ENCODE results near the gene CLTA. TPM values are rescaled to one million over a fixed set of nuclear protein-coding genes. Genes with fewer than 3 reads are reported as not detected.

Gene CLTA
- polyA plus RNA-seq, 1 donor = 252 TPM

DNA sequence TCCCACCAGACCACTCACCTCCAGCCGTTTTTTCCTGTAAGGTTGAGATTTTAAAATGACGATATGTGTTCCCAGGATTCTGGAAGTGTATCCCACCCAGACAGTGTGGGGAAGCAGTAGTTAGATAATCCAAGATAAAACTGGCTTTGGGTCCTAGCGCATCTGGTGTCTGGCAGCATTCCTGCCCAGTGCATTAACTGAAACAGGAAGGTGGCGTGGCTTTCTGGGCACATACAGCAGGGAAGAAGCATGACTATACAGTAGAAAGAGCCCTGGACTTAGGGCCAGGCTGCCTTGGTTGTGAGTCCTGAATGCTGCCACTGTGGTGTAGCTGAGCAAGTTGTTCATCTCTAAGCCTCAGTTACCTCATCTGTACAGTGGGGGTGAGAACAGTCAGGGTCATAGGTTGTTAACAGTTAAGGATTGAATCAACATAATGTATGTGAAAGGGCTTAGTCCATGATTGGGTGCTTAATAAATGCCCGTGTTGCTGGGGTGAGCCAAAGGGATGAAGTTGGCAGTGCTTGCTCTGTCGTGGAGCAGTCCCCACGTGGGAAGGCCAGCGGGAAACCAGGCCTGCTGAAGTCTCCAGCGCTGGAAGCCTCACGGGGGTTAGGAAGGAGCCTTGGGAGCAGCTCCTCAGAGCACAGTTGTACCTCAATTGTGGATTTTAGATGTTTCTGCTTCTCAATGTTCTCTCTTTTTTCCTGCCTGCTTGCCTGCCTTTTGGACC, 18.0 kb downstream of the CLTA start:
- no peak overlapping the region for H3K4me3 ChIP-seq (ENCODE audit: low read length)
- no peaks in the 10 kb centered on the region for H3K9me3 ChIP-seq (ENCODE audit: control insufficient read depth, low read depth, low read length)
- no peak overlapping the region for H3K27ac ChIP-seq (ENCODE audit: low read length)
- peaks cover 96% of the 10 kb centered on the region for H3K36me3 ChIP-seq (ENCODE audit: control insufficient read depth, insufficient read depth, low read length)
- no peaks in the 10 kb centered on the region for H3K4me1 ChIP-seq (ENCODE audit: control insufficient read depth, insufficient read depth, low read length)
- no CpG with 5 or more reads among the region's 10 CpGs for WGBS (ENCODE audit: insufficient coverage, low lambda C conversion rate)
- no peaks in the 10 kb centered on the region for H3K27me3 ChIP-seq (ENCODE audit: control insufficient read depth, insufficient read depth, low read length)
- no peak for DNase-seq

GRCh38 chr9:36210722-36211121, 20.0 kb downstream of the CLTA start:
- H3K36me3 ChIP-seq (ENCODE audit: control insufficient read depth, insufficient read depth, low read length) = peaks cover 92% of the 10 kb centered on the region
- DNase-seq = no peak
- H3K9me3 ChIP-seq (ENCODE audit: control insufficient read depth, low read depth, low read length) = no peaks in the 10 kb centered on the region
- no CpG with 5 or more reads among the region's 8 CpGs for WGBS (ENCODE audit: insufficient coverage, low lambda C conversion rate)
- H3K27me3 ChIP-seq (ENCODE audit: control insufficient read depth, insufficient read depth, low read length) = no peaks in the 10 kb centered on the region
- H3K4me3 ChIP-seq (ENCODE audit: low read length) = no peak overlapping the region
- no peak overlapping the region for H3K27ac ChIP-seq (ENCODE audit: low read length)
- H3K4me1 ChIP-seq (ENCODE audit: control insufficient read depth, insufficient read depth, low read length) = no peaks in the 10 kb centered on the region

GRCh38 chr9:36211510-36211909, 20.8 kb downstream of the CLTA start:
- Histone ChIP-seq H3K36me3 (ENCODE audit: control insufficient read depth, insufficient read depth, low read length) (peaks cover 86% of the 10 kb centered on the region), H3K27ac (ENCODE audit: low read length) (no peak overlapping the region)

GRCh38 chr9:36213387-36213786, 22.7 kb downstream of the CLTA start:
- Histone ChIP-seq H3K9me3 (ENCODE audit: control insufficient read depth, low read depth, low read length) (no peaks in the 10 kb centered on the region), H3K36me3 (ENCODE audit: control insufficient read depth, insufficient read depth, low read length) (peaks cover 83% of the 10 kb centered on the region), H3K27ac (ENCODE audit: low read length) (no peak overlapping the region), H3K27me3 (ENCODE audit: control insufficient read depth, insufficient read depth, low read length) (no peaks in the 10 kb centered on the region), H3K4me3 (ENCODE audit: low read length) (no peak overlapping the region), H3K4me1 (ENCODE audit: control insufficient read depth, insufficient read depth, low read length) (no peaks in the 10 kb centered on the region)
- no CpG with 5 or more reads among the region's 4 CpGs for WGBS (ENCODE audit: insufficient coverage, low lambda C conversion rate)
- no peak for DNase-seq

More at GRCh38 chr9:36211510-36211909, 20.8 kb downstream of the CLTA start:
- WGBS (ENCODE audit: insufficient coverage, low lambda C conversion rate) = no CpG with 5 or more reads among the region's 7 CpGs
- Histone ChIP-seq H3K27me3 (ENCODE audit: control insufficient read depth, insufficient read depth, low read length) (no peaks in the 10 kb centered on the region), H3K4me1 (ENCODE audit: control insufficient read depth, insufficient read depth, low read length) (no peaks in the 10 kb centered on the region), H3K9me3 (ENCODE audit: control insufficient read depth, low read depth, low read length) (no peaks in the 10 kb centered on the region), H3K4me3 (ENCODE audit: low read length) (no peak overlapping the region)
- no peak for DNase-seq

DNA sequence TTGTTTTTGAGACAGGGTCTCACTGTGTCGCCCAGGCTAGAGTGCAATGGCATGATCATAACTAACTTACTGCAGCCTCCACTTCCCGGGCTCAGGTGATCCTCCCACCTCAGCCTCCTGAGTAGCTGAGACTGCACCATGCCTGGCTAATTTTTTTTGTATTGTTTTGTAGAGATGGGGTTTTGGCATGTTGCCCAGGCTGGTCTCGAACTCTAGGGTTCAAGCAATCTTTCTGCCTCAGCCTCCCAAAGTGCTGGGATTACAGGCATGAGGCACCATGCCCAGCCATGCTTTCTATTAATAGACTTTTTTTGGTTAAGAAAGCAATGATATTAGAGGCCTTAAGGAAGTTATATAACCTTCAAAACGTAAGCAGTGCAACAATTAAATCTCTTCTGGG, 23.3 kb downstream of the CLTA start:
- DNase-seq = no peak
- H3K27ac ChIP-seq (ENCODE audit: low read length) = no peak overlapping the region
- peaks cover 83% of the 10 kb centered on the region for H3K36me3 ChIP-seq (ENCODE audit: control insufficient read depth, insufficient read depth, low read length)
- H3K27me3 ChIP-seq (ENCODE audit: control insufficient read depth, insufficient read depth, low read length) = no peaks in the 10 kb centered on the region
- WGBS (ENCODE audit: insufficient coverage, low lambda C conversion rate) = 57% methylated on average over 1 of the region's 4 CpGs
- no peaks in the 10 kb centered on the region for H3K9me3 ChIP-seq (ENCODE audit: control insufficient read depth, low read depth, low read length)
- no peak overlapping the region for H3K4me3 ChIP-seq (ENCODE audit: low read length)
- H3K4me1 ChIP-seq (ENCODE audit: control insufficient read depth, insufficient read depth, low read length) = no peaks in the 10 kb centered on the region

- Histone ChIP-seq H3K36me3 (ENCODE audit: control insufficient read depth, insufficient read depth, low read length) (peaks cover 83% of the 10 kb centered on the region), H3K9me3 (ENCODE audit: control insufficient read depth, low read depth, low read length) (no peaks in the 10 kb centered on the region), H3K4me1 (ENCODE audit: control insufficient read depth, insufficient read depth, low read length) (no peaks in the 10 kb centered on the region), H3K27me3 (ENCODE audit: control insufficient read depth, insufficient read depth, low read length) (no peaks in the 10 kb centered on the region), H3K4me3 (ENCODE audit: low read length) (no peak overlapping the region), H3K27ac (ENCODE audit: low read length) (no peak overlapping the region)
- no peak for DNase-seq
Measured at GRCh38 chr9:36214571-36214970, 23.9 kb downstream of the CLTA start.

DNA sequence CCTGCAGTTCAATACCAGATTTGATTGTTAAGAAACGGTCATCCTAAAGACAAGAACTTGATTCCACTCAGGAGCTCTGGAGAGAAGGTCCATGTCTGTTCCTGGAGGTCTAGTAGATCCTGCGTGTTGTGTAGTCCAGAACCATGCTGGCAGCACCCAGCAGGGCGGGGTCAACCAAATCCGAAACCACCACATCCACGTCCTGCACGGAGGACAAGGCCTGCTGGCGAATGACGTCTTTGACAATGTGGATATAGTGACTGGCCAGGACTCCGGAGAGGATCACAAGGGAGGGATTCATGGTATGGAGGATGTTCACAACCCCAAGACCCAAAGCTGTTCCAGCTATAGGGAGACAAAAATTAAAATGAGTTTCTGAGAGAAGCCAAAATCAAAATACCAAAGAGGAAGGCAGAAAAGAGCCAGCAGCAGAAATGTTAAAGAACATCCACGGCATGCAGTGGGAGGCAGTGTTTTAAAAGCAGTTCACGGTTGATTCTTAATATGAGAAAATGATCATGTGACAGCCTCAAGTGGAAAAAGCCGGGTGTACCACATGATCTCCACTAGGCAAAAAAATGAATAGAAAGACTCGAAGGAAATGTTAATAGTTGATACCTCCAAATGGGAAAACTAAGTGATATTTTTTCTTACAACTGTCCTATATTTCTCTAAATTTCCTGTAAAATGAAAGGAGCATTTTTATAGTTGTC, 26.7 kb downstream of the CLTA start:
- H3K4me1 ChIP-seq (ENCODE audit: control insufficient read depth, insufficient read depth, low read length) = no peaks in the 10 kb centered on the region
- WGBS (ENCODE audit: insufficient coverage, low lambda C conversion rate) = 76% methylated on average over 4 of the region's 13 CpGs
- DNase-seq = no peak
- no peaks in the 10 kb centered on the region for H3K27me3 ChIP-seq (ENCODE audit: control insufficient read depth, insufficient read depth, low read length)
- H3K36me3 ChIP-seq (ENCODE audit: control insufficient read depth, insufficient read depth, low read length) = peaks cover 75% of the 10 kb centered on the region
- peaks cover 3% of the 10 kb centered on the region for H3K9me3 ChIP-seq (ENCODE audit: control insufficient read depth, low read depth, low read length)
- no peak overlapping the region for H3K27ac ChIP-seq (ENCODE audit: low read length)
- H3K4me3 ChIP-seq (ENCODE audit: low read length) = no peak overlapping the region

DNA sequence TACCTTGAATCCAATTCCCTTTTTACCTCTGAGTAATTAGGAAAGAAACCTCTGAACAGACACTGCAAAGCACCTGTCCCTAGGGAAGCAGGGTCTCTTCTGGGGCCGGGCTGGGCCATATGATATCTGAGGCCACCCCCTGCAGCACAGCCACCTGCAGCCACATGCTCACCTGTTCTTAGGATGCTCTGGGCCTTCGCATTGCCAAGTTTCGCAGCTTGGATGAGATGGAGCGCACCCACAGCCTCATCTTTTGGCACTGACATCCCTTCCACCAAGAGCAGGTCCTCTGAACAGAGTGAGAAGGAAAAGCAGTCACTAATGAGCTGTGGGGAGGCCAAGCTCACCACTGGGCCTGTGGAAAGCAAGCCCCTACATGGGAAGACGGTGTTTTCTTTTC, 27.3 kb downstream of the CLTA start:
- H3K9me3 ChIP-seq (ENCODE audit: control insufficient read depth, low read depth, low read length) = peaks cover 3% of the 10 kb centered on the region
- H3K4me3 ChIP-seq (ENCODE audit: low read length) = no peak overlapping the region
- no CpG with 5 or more reads among the region's 5 CpGs for WGBS (ENCODE audit: insufficient coverage, low lambda C conversion rate)
- no peaks in the 10 kb centered on the region for H3K4me1 ChIP-seq (ENCODE audit: control insufficient read depth, insufficient read depth, low read length)
- H3K36me3 ChIP-seq (ENCODE audit: control insufficient read depth, insufficient read depth, low read length) = peaks cover 75% of the 10 kb centered on the region
- no peak overlapping the region for H3K27ac ChIP-seq (ENCODE audit: low read length)
- H3K27me3 ChIP-seq (ENCODE audit: control insufficient read depth, insufficient read depth, low read length) = no peaks in the 10 kb centered on the region
- no peak for DNase-seq

- peaks cover 3% of the 10 kb centered on the region for H3K9me3 ChIP-seq (ENCODE audit: control insufficient read depth, low read depth, low read length)
- H3K27ac ChIP-seq (ENCODE audit: low read length) = no peak overlapping the region
- H3K4me3 ChIP-seq (ENCODE audit: low read length) = no peak overlapping the region
- H3K27me3 ChIP-seq (ENCODE audit: control insufficient read depth, insufficient read depth, low read length) = no peaks in the 10 kb centered on the region
- WGBS (ENCODE audit: insufficient coverage, low lambda C conversion rate) = 100% methylated on average over 1 of the region's 7 CpGs
- H3K36me3 ChIP-seq (ENCODE audit: control insufficient read depth, insufficient read depth, low read length) = peaks cover 76% of the 10 kb centered on the region
- no peak for DNase-seq
- no peaks in the 10 kb centered on the region for H3K4me1 ChIP-seq (ENCODE audit: control insufficient read depth, insufficient read depth, low read length)
Measured at GRCh38 chr9:36218411-36218901, 27.7 kb downstream of the CLTA start.

- DNase-seq = no peak
- no peak overlapping the region for H3K4me3 ChIP-seq (ENCODE audit: low read length)
- H3K9me3 ChIP-seq (ENCODE audit: control insufficient read depth, low read depth, low read length) = peaks cover 3% of the 10 kb centered on the region
- no CpG with 5 or more reads among the region's 3 CpGs for WGBS (ENCODE audit: insufficient coverage, low lambda C conversion rate)
- H3K4me1 ChIP-seq (ENCODE audit: control insufficient read depth, insufficient read depth, low read length) = no peaks in the 10 kb centered on the region
- H3K27ac ChIP-seq (ENCODE audit: low read length) = no peak overlapping the region
- no peaks in the 10 kb centered on the region for H3K27me3 ChIP-seq (ENCODE audit: control insufficient read depth, insufficient read depth, low read length)
- H3K36me3 ChIP-seq (ENCODE audit: control insufficient read depth, insufficient read depth, low read length) = peaks cover 76% of the 10 kb centered on the region
Measured at GRCh38 chr9:36221667-36222066, 30.9 kb downstream of the CLTA start.
